ENCODE results near the gene FAM131B. TPM values are rescaled to one million over a fixed set of nuclear protein-coding genes. Genes with fewer than 3 reads are reported as not detected.
"Not testable (repeated sequence)": the region's sequence is repeated elsewhere in the genome, so short reads cannot be mapped to it uniquely, and the experiment has no call there.

Gene FAM131B
- total and polyA plus RNA-seq, 10 donors, result 0.04 to 1.4 (median 0.38) TPM

GRCh38 chr7:143406002-143406357 is 43.5 kb upstream of the FAM131B start:
- H3K4me3 ChIP-seq, result no peak overlapping the region
- no peak overlapping the region for H3K27ac ChIP-seq

DNA sequence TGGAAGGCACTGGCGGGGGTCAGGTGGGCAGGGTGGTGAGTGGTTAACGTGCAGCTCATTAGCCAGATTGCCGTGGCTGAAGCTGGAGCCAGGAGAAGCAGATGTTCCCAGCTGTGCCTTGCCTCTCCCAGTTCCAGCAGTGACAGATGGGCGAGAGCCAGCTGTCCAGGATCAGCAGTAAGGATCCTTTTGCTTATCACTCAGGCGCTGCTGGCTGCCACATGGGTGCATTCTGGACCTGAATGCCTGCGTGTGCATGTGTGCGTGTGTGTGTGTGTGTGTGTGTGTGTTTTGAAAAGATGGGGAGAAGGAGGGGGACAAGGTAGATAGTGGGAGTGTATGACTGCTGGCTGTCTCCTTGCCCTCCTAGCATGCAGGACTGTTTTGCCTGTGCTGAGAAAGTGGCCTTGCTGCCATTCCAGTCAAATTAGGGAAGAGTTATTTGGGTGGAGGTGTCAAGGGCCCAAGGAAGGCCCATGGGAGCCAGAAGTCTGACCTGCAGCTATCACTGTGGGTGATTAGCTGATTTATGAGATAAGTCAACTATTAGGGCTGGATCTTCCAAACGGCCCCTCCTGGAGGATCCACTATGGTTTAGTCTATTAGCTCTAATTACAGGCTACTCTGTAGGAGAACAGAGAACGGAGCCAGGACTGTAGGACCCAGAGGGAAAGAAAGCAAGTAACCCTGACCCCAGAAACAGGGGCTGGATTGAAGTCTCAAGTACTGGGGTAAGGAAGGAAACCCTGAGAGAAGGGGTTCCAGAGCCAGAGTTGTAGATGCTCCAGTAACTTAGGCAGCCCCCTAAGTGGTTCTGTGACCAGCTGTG is 42.9 kb upstream of the FAM131B start:
- Histone ChIP-seq H3K27me3 (replicated peaks in 1 of 7) (peaks cover 0 to 25% (median 0%) of the 10 kb centered on the region in 7 donors), H3K27ac (no peak overlapping the region), H3K4me1 (peaks cover 13 to 50% (median 33%) of the 10 kb centered on the region in 6 donors), H3K4me3 (no peak overlapping the region), H3K9me3 (no peaks in the 10 kb centered on the region), H3K36me3 (no peaks in the 10 kb centered on the region)
- 62 to 75% (median 72%) methylated on average over 9 of the region's 9 CpGs for WGBS, 5 donors
- no peak for DNase-seq
- intact Hi-C loops (cut with DNase I; ENCODE audit: low total_unique reads), result loop anchor here (10.0 kb wide), 1 partner anchor 91 kb away; the partner anchor contains the start of gene CLCN1
- peak; percentile 41 to 82 (median 80) for TF ChIP-seq POLR2AphosphoS5 (IDR thresholded peaks at IDR 0.05)
- no peak for TF ChIP-seq POLR2A (IDR thresholded peaks at IDR 0.05)
- no peak for TF ChIP-seq CTCF (IDR thresholded peaks at IDR 0.05 in 8 of 11, conservative IDR thresholded peaks at IDR 0.05 in 3 of 11)

More at GRCh38 chr7:143406002-143406357, 43.5 kb upstream of the FAM131B start:
- Histone ChIP-seq H3K9me3 (no peaks in the 10 kb centered on the region), H3K27me3 (replicated peaks in 1 of 7) (peaks cover 0 to 30% (median 0%) of the 10 kb centered on the region in 7 donors), H3K4me1 (peaks cover 13 to 56% (median 36%) of the 10 kb centered on the region in 6 donors), H3K36me3 (no peaks in the 10 kb centered on the region)
- intact Hi-C loops (cut with DNase I; ENCODE audit: low total_unique reads), result loop anchor here (10.0 kb wide), 1 partner anchor 91 kb away; the partner anchor contains the start of gene CLCN1
- 74 to 80% (median 77%) methylated on average over 3 of the region's 3 CpGs for WGBS, 5 donors
- DNase-seq, result no peak
- no peak for TF ChIP-seq POLR2A (IDR thresholded peaks at IDR 0.05)
- no peak for TF ChIP-seq CTCF (IDR thresholded peaks at IDR 0.05 in 8 of 11, conservative IDR thresholded peaks at IDR 0.05 in 3 of 11)
- TF ChIP-seq POLR2AphosphoS5 (IDR thresholded peaks at IDR 0.05), result no peak

GRCh38 chr7:143402233-143402632 is 39.7 kb upstream of the FAM131B start:
- H3K36me3 ChIP-seq; DNase-seq; H3K9me3 ChIP-seq; H3K27ac ChIP-seq; H3K4me3 ChIP-seq; H3K27me3 ChIP-seq (replicated peaks in 1 of 7): not testable (repeated sequence)
- intact Hi-C loops (cut with DNase I; ENCODE audit: low total_unique reads), result loop anchor here (10.0 kb wide), 1 partner anchor 87 kb away; the partner anchor contains the start of gene CLCN1
- WGBS, 5 donors, result 80 to 90% (median 88%) methylated on average over 4 of the region's 4 CpGs
- H3K4me1 ChIP-seq, result peaks cover 0 to 18% (median 3%) of the 10 kb centered on the region in 6 donors

GRCh38 chr7:143401265-143401664 is 38.8 kb upstream of the FAM131B start:
- intact Hi-C loops (cut with DNase I; ENCODE audit: low total_unique reads), result loop anchor here (10.0 kb wide), 1 partner anchor 86 kb away; the partner anchor contains the start of gene CLCN1
- no peaks in the 10 kb centered on the region for H3K27me3 ChIP-seq (replicated peaks in 1 of 7)
- H3K4me1 ChIP-seq, result peaks cover 0 to 10% (median under 1%) of the 10 kb centered on the region in 6 donors
- 89 to 93% (median 91%) methylated on average over 11 to 12 of the region's 12 CpGs for WGBS, 5 donors
- no peaks in the 10 kb centered on the region for H3K9me3 ChIP-seq
- TF ChIP-seq CTCF (IDR thresholded peaks at IDR 0.05 in 8 of 11, conservative IDR thresholded peaks at IDR 0.05 in 3 of 11), result no peak
- no peak for TF ChIP-seq POLR2AphosphoS5 (IDR thresholded peaks at IDR 0.05)
- TF ChIP-seq POLR2A (IDR thresholded peaks at IDR 0.05), result no peak
- peaks cover 0 to 5% (median 0%) of the 10 kb centered on the region in 6 donors for H3K36me3 ChIP-seq
- H3K4me3 ChIP-seq, result no peak overlapping the region
- DNase-seq, result peak; percentile 59
- no peak overlapping the region for H3K27ac ChIP-seq

All from spleen (tissue), 11 donors.